Fibroblast of pulmonary artery (primary cell): ENCODE measurements around the gene GZMM.
A peak's percentile ranks its signal among the peaks of the same experiment; 100 is the strongest.

ENCODE experiments used
- DNase-seq: peaks from one replicate; pipeline ENCODE4 v3.0.0-alpha.2; 2010; ENCODE audit warnings: low read depth
- H3K4me3 ChIP-seq: replicated peaks from 2 replicates; pipeline ENCODE4 v1.5.1; 2011; ENCODE audit warnings: low read depth, mild to moderate bottlenecking, control low read depth, low read length, moderate library complexity
- TF ChIP-seq, protein P1 (sequence below): IDR thresholded peaks from 2 replicates; pipeline ENCODE4 v1.5.1; 2011; ENCODE audit warnings: mild to moderate bottlenecking, control low read depth, low read length, inconsistent platforms; ENCODE audit errors: missing control alignments

Gene GZMM

DNA sequence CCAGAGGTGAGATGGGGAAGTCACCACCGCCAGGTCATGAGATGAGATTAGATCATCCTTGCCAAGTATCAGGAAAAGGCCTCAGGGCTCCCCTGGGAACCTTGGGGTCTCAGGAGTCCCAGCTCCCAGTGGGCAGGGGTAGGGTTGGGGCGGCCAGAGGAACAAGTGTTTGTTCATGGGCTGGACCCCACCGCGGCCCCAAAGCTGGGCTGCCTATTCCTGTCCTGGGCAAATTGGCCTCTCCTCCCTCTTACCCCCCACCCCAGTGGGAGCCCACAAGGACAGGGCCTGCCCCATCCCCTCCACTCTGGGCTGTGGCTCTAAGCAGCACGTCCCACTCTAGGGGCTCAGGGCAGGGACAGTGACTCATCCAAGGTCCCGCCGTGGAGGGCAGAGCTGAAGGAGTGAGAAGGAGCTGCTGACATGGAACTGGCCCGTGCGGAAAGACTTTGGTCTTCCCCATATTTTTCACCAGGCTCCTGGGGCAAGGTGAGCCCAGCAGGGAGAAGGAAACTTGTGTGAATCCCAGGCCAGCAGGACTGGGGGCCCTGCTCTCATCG lies 41.8 kb downstream of the GZMM start:
- TF ChIP-seq, protein P1, sequence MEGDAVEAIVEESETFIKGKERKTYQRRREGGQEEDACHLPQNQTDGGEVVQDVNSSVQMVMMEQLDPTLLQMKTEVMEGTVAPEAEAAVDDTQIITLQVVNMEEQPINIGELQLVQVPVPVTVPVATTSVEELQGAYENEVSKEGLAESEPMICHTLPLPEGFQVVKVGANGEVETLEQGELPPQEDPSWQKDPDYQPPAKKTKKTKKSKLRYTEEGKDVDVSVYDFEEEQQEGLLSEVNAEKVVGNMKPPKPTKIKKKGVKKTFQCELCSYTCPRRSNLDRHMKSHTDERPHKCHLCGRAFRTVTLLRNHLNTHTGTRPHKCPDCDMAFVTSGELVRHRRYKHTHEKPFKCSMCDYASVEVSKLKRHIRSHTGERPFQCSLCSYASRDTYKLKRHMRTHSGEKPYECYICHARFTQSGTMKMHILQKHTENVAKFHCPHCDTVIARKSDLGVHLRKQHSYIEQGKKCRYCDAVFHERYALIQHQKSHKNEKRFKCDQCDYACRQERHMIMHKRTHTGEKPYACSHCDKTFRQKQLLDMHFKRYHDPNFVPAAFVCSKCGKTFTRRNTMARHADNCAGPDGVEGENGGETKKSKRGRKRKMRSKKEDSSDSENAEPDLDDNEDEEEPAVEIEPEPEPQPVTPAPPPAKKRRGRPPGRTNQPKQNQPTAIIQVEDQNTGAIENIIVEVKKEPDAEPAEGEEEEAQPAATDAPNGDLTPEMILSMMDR = no peak
- H3K4me3 ChIP-seq = no peak overlapping the region
- no peak for DNase-seq

DNA sequence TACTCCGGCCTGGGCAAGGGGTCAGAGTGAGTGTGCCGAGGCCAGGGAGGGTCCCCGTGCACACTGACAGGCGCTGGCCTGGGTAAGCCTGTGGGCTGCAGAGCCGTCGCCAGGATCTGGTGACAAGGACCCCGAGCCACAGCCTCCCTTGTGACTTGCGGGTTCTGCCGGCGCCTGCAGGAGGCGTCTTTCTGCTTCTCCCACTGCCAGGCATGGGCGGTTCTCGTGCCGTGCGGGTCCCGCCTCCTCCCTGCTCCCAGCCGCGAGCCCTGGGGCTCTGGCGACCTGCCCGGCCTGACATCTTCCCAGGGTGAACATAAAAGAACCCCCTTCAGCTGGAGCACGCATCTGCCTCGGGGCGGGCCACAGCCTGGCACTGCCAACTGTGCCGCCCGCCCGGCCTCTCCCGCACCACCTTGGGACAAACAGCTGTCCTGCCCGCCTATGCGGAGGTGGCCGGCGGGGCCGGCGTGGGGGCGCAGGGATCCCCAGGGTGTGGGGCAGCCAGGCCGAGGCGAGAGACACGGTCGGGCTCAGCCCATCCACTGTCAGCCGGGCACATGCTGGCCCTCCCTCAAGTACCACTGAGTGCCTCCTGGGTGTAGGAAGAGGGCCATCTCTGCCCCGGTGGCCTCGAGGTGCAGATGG lies 44.4 kb downstream of the GZMM start:
- TF ChIP-seq, protein P1 = peak; percentile 63
- DNase-seq = peak; percentile 74
- no peak overlapping the region for H3K4me3 ChIP-seq

DNA sequence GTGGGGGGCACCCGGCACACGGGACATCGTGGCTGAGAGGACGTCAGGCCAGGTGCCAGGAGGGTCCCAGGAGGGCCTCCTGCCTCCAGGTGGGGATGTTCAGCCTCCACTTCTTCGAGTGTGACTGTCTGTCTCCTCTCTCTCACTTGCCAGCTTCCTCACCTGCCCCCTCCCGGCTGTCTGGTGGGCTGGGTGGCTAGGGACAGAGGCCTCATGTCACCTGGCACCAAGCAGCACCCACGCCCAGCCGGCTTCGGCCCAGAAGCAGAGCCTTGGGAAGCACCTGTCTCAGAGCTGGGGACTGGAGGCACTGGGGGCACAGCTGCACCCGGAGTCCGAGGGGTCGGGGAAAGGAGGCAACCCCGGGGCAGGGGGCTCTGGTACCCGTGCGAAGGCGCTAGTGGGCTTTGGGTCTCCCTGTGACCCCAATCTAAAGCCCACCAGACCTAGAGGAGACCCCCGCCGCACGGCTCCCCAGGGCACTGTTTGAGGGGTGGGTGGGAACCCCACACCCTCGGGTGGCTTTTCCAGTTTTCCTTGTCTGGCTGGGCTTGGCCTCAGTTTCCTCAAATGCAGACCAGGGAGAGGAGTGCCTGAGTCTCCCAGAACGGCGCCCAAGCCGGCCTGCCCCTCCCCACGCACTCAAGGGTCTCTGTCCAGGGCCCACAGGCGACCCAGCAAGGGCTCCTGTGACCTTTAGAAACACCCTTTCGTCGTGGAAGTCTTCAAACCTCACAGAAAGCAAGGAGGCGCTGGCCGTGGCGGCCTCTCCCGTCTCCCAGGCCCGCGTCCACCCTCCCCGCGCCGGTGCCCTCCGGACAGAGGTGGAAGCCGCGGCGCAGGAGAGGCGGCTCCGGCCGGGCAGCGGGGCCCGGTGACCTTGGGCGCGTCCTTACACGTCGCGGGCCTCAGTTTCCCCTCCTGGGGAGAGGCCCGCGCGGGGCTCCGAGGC lies 45.2 kb downstream of the GZMM start:
- no peak for DNase-seq
- no peak overlapping the region for H3K4me3 ChIP-seq
- TF ChIP-seq, protein P1 = no peak

DNA sequence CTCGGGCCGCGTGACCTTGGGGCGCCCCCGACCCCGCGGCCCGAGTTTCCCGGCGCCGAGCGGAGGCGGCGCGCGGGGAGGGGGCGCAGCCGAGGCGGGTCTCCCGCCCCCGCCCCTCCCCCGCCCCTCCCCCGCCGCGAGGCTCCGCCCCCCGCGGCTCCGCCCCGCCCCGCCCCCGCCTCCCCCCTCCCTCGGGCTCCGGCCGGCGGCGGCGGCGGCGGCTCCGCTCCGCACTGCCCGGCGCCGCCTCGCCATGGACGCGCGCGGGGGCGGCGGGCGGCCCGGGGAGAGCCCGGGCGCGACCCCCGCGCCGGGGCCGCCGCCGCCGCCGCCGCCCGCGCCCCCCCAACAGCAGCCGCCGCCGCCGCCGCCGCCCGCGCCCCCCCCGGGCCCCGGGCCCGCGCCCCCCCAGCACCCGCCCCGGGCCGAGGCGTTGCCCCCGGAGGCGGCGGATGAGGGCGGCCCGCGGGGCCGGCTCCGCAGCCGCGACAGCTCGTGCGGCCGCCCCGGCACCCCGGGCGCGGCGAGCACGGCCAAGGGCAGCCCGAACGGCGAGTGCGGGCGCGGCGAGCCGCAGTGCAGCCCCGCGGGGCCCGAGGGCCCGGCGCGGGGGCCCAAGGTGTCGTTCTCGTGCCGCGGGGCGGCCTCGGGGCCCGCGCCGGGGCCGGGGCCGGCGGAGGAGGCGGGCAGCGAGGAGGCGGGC lies 46.0 kb downstream of the GZMM start, which contains the start of gene HCN2:
Gene HCN2 (plus strand): TSS at position 189 of the 703 bp plus-strand sequence. CDS start 65 bp downstream, at position 254.
- H3K4me3 ChIP-seq = no peak within 1 kb of the TSS
- TF ChIP-seq, protein P1 = no peak
- no peak for DNase-seq

DNA sequence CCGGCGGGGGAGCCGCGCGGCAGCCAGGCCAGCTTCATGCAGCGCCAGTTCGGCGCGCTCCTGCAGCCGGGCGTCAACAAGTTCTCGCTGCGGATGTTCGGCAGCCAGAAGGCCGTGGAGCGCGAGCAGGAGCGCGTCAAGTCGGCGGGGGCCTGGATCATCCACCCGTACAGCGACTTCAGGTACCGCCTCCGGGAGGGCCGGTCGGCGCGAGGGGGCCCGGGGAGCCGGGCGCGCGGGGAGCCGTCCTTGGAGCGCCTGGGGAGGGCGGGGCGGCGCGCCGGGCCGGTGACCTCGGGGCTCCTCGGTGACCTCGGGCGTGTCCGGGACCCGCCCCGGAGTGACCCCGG lies 46.5 kb downstream of the GZMM start:
- H3K4me3 ChIP-seq = no peak overlapping the region
- peak; percentile 42 for DNase-seq
- TF ChIP-seq, protein P1 = no peak

DNA sequence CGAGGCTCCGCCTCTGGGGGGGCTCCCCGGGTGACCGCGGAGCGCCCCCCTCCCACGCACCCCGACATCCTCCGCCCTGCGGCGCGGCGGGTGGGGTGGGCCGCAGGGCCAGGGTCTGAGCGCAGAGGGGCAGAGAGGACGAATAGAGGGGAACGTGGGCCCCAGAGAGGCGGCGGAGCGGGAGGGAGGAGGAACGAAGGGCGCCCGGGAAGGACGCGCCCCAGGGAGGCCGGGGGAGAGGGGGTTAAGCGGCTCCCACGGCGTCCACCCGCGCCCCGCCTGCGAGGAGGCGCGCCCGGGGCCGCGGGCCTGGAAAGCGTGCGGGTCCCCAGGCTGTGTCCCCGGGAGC lies 46.9 kb downstream of the GZMM start:
- DNase-seq = no peak
- TF ChIP-seq, protein P1 = no peak
- H3K4me3 ChIP-seq = no peak overlapping the region
